ENCODE measurements around the gene CADM2.

- TF ChIP-seq CTCF (conservative IDR thresholded peaks at IDR 0.05) (no peak), ZFX (IDR thresholded peaks at IDR 0.05) (no peak)
Measured at GRCh38 chr3:85330071-85330470, 371.3 kb downstream of the CADM2 start.
